ENCODE data around the gene SNX22. TPM values are rescaled to one million over a fixed set of nuclear protein-coding genes. Genes with fewer than 3 reads are reported as not detected.
A peak's percentile ranks its signal among the peaks of the same experiment; 100 is the strongest.

Gene SNX22
- total RNA-seq, 1 donor from 2014 or later: 46.2 TPM

DNA sequence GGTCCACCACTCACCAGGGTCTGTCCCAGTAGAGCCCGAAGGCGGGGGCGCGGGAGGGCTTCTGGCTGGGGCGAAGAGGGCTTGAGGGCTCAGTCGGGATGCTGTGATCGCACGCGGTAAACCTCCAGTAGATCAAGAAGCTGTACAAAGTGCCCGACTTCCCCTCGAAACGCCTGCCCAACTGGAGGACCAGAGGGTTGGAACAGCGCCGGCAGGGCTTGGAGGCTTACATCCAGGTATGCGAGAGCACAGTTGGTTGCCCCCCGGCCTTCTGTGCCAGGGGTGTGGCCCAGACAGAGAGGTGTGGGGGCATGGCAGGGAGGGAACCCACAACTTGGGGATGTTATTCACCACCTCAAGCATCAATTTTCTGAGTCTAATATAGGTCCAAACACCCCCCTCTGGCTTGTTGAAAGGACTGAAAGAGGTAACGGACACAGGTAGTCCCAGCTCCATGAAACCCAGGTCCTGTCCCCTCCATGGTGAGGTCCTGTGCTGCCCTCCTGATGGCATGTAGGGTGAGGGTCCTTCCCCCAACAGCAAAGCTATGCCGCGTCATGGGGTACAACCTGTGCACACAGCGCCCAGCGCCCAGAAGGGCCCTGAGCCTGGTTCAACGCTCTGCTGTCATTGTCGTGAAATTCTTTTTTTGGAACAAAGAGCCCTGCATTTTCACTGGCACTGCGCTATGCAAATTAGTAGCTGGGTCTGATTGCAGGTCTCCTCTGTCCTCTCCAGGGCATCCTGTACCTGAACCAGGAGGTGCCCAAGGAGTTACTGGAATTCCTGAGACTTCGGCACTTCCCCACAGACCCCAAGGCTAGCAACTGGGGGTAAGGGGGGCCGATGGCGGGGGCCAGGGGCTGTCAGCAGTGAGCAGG lies 1.2 kb downstream of the SNX22 start:
- Mint-ChIP-seq H3K4me1 (peaks cover 61% of the 10 kb centered on the region), H3K4me3 (peak overlapping the region; percentile 86), H3K27ac (peak overlapping the region; percentile 91), H3K36me3 (ENCODE audit: low read depth) (peaks cover 34% of the 10 kb centered on the region), H3K9me3 (no peaks in the 10 kb centered on the region), H3K27me3 (no peaks in the 10 kb centered on the region)
- CTCF ChIA-PET: interaction anchor here (0.5 to 3.3 kb wide), 21 partner anchors 8 to 543 kb away, joined by 3 to 37 read pairs (median 5); partner anchors contain the start of genes CIAO2A, PPIB and TRIP4
- TF ChIP-seq, protein P1, sequence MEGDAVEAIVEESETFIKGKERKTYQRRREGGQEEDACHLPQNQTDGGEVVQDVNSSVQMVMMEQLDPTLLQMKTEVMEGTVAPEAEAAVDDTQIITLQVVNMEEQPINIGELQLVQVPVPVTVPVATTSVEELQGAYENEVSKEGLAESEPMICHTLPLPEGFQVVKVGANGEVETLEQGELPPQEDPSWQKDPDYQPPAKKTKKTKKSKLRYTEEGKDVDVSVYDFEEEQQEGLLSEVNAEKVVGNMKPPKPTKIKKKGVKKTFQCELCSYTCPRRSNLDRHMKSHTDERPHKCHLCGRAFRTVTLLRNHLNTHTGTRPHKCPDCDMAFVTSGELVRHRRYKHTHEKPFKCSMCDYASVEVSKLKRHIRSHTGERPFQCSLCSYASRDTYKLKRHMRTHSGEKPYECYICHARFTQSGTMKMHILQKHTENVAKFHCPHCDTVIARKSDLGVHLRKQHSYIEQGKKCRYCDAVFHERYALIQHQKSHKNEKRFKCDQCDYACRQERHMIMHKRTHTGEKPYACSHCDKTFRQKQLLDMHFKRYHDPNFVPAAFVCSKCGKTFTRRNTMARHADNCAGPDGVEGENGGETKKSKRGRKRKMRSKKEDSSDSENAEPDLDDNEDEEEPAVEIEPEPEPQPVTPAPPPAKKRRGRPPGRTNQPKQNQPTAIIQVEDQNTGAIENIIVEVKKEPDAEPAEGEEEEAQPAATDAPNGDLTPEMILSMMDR (IDR thresholded peaks at IDR 0.05): no peak
- ATAC-seq (ENCODE audit: low read depth): peak; percentile 20
- intact Hi-C loops (cut with micrococcal nuclease): loop anchor here (1.0 to 10.0 kb wide), 13 partner anchors 8 to 1134 kb away; partner anchors contain the start of genes CIAO2A, HERC1, PARP16 and PPIB
- DNase-seq: peak; percentile 51
- POLR2A ChIA-PET: interaction anchor here (0.7 to 6.9 kb wide), 16 partner anchors 9 to 602 kb away, joined by 3 to 124 read pairs (median 4); partner anchors contain the start of genes CIAO2A, PPIB and SNX1

DNA sequence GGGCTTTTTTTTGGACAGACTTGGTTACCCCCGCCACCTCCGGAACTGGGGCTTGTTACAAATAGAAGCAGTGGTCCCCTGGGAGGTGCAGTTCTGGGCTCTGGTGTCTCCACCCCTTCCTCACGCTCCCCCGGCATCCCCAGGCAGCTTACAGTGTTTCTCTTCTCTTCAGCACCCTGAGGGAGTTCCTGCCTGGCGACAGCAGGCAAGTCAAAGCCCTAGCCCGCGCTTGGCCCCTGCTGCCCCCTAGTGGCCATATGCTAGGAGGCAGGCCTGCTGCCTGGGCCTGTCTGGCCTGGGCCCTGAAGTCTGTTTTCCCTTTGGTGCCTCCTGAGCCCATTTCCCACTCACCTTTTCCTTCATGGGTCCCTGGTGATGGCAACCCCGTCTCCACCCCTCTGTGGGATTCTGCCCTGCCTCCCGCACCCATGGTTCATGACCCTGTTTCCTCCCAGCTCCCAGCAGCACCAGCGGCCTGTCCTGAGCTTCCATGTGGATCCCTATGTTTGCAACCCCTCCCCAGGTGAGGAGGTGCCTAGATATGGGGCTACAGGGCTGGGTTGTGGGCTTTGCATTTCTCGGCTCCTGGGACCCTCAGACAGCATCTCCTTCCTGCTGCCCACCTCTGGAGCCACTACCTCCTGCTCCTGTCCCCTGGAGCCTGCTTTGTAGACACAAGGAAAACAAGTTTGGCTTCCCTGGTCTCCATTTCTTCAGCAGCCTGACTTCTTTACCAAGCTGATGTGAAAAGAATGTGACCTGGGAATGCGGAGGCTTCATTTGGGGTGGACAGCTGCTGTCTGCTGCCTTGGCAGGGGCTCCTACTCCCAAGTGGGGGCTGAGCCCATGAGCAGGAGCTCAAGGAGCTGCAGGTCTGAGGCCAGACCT lies 2.2 kb downstream of the SNX22 start:
- Mint-ChIP-seq H3K9me3 (no peaks in the 10 kb centered on the region), H3K27me3 (no peaks in the 10 kb centered on the region), H3K4me1 (peaks cover 69% of the 10 kb centered on the region), H3K36me3 (ENCODE audit: low read depth) (peaks cover 44% of the 10 kb centered on the region), H3K27ac (peak overlapping the region; percentile 91), H3K4me3 (peak overlapping the region; percentile 86)
- ATAC-seq (ENCODE audit: low read depth): peak; percentile 80
- TF ChIP-seq, protein P1 (IDR thresholded peaks at IDR 0.05): peak; percentile 61
- intact Hi-C loops (cut with micrococcal nuclease): loop anchor here (1.0 to 10.0 kb wide), 13 partner anchors 9 to 1133 kb away; partner anchors contain the start of genes CIAO2A, HERC1, PARP16 and PPIB
- ChIA-PET CTCF (interaction anchor here (0.5 to 3.3 kb wide), 21 partner anchors 9 to 544 kb away, joined by 3 to 37 read pairs (median 5); partner anchors contain the start of genes CIAO2A, PPIB and TRIP4), POLR2A (interaction anchor here (0.6 to 6.9 kb wide), 17 partner anchors 9 to 603 kb away, joined by 3 to 124 read pairs (median 4); partner anchors contain the start of genes CIAO2A, PPIB and SNX1)
- DNase-seq: peak; percentile 92

DNA sequence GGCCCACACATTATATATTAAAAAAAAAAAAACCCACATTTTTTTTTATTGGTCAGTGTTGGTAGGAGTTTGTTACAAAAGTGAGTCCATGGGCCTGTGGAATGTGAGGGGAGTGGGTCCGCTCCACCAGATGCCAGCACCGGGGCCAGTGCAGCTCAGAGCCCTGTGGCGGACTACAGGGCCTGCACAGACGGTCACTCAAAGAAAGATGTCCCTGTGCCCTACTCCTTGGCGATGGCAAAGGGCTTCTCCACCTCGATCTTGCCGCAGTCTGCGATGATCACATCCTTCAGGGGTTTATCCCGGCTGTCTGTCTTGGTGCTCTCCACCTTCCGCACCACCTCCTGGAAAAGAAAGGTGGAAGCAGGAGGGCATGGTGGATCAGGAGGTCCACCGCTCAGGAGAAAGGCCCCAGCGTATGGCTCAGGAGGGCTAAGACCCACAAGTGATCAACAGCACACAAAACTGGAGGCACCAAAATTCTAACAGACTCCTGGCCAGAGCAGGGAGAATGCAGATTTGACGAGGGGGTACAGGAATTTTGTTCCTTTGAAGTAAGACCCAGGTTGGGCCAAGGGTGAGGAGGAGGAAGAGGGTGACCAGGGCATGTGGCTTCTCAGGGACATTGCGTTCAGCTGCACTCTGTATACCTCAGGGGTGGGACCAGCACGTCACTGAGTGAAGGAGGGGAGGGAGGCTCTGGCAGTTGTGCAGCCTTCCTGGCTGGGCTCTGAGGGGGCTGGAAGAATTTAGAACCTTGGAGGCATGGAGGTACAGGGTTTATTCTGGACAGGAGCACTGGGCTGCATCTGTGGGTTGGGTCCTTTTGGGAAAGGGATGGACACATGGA lies 4.5 kb downstream of the SNX22 start:
- ATAC-seq (ENCODE audit: low read depth) (no peak), DNase-seq (no peak)
- H3K9me3 Mint-ChIP-seq: no peaks in the 10 kb centered on the region
- H3K4me1 Mint-ChIP-seq: peaks cover 62% of the 10 kb centered on the region
- POLR2A ChIA-PET: interaction anchor here (0.7 kb wide), 3 partner anchors 12 to 738 kb away, joined by 3 to 6 read pairs (median 3); no protein-coding TSS in a partner anchor
- H3K27ac Mint-ChIP-seq: peak overlapping the region; percentile 12
- H3K4me3 Mint-ChIP-seq: no peak overlapping the region
- TF ChIP-seq, protein P1 (IDR thresholded peaks at IDR 0.05): no peak
- peaks cover 60% of the 10 kb centered on the region for H3K36me3 Mint-ChIP-seq (ENCODE audit: low read depth)
- CTCF ChIA-PET: interaction anchor here (1.0 to 1.5 kb wide), 2 partner anchors 12 to 60 kb away, joined by 4 read pairs; partner anchors contain the start of gene SNX1
- no peaks in the 10 kb centered on the region for H3K27me3 Mint-ChIP-seq
- intact Hi-C loops (cut with micrococcal nuclease): loop anchor here (10.0 kb wide), 1 partner anchor 679 kb away; no protein-coding TSS in a partner anchor

DNA sequence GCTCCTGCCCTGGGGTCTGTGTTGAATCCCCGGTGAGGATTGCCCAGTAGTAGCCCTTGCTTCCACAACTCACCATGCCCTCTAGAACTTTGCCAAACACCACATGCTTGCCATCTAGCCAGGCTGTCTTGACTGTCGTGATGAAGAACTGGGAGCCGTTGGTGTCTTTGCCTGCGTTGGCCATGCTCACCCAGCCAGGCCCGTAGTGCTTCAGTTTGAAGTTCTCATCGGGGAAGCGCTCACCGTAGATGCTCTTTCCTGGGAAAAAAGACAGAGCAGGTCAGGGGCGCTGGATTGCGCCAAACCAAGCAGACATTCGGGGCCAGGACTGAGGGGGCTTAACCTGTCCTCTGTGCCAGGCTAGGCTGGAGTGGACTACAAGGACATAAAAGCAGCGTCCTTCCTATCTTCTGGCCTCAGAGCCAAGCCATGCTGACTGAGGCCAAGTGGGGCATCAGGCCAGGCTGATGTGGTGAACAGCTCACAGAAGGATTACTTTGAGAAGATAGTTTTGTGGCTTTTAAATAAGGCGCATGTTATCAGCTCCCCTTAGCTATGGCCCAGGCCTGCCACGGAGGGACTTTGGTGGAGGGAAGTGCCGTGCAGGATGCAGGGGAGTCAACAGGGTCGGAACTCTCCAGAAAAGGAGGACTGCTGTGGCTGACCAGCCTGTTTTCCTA lies 5.3 kb downstream of the SNX22 start:
- Mint-ChIP-seq H3K27ac (peak overlapping the region; percentile 12), H3K4me1 (peaks cover 63% of the 10 kb centered on the region), H3K27me3 (no peaks in the 10 kb centered on the region), H3K4me3 (no peak overlapping the region), H3K9me3 (no peaks in the 10 kb centered on the region), H3K36me3 (ENCODE audit: low read depth) (peaks cover 63% of the 10 kb centered on the region)
- POLR2A ChIA-PET: no interaction called here
- CTCF ChIA-PET: no interaction called here
- intact Hi-C loops (cut with micrococcal nuclease): loop anchor here (10.0 kb wide), 1 partner anchor 678 kb away; no protein-coding TSS in a partner anchor
- TF ChIP-seq, protein P1 (IDR thresholded peaks at IDR 0.05): no peak
- no peak for DNase-seq
- ATAC-seq (ENCODE audit: low read depth): no peak
